Glomerular endothelial cell (primary cell): ENCODE measurements around the gene DBNDD1. TPM values are rescaled to one million over a fixed set of nuclear protein-coding genes. Genes with fewer than 3 reads are reported as not detected.

ENCODE experiments used
- DNase-seq: peaks from one replicate; pipeline ENCODE4 v3.0.0-alpha.2; 2011; ENCODE audit warnings: low read depth, low spot score; ENCODE audit errors: extremely low read depth
- total RNA-seq: library from RNA; depleted of rRNA; stranded (reverse); fragments of >200 nt; gene quantifications from 2 replicates; pipeline ENCODE4 v1.2.3, GENCODE V29; 2015

The DBNDD1 gene
- total RNA-seq, 1 donor from 2014 or later = 19.0 TPM

DNA sequence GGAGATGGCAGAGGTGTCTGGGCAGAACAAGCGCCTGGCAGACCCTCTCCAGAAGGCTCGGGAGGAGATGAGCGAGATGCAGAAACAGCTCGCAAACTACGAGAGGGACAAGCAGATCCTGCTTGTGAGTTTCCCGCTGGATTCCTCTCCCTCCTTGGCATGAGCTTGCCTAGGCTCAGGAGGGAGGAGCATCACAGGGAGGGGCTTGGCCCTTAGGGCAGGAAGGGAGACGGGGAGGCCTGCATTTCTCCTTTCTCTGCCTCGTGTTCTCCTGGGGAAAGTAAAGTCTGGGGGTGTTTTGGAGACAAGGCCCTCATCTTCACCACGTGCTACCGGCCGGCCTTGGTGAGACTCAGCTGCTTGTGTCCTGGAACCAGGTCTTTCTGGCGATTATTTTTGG lies 18.0 kb upstream of the DBNDD1 start:
- no peak for DNase-seq

DNA sequence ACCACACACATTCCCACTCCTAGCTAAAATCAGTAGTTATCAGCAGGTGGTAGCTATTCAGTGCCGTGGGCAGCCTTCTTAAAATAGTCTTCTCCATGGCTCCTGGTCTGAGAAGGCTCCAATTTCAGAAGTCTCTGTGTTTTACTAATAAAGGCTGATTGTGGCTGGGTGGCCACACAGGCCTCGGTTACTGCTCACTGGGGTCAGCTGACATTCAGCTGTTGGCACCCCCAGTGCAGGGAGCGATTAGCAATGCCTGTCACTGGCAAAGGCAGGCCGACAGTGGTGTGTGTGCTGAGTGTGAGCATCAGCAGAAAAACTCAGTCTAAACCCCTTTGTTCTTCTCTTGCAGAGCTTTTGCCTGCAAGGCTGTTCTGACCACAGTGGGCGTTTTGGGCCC lies 16.6 kb upstream of the DBNDD1 start:
- no peak for DNase-seq

DNA sequence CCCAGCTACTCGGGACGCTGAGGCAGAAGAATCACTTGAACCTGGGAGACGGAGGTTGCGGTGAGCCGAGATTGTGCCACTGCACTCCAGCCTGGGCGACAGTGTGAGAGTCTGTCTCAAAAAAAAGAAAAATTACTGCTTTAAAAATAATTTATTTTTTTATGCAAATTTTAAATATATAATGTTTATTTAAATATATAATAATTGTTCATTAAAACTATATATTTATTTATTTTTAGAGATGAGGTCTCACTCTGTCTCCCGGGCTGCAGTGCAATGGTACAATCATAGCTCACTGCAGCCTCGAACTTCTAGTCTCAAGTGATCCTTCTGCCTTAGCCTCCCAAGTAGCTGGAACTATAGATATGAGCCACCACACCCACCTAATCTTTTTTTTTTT lies 15.2 kb upstream of the DBNDD1 start:
- no peak for DNase-seq

DNA sequence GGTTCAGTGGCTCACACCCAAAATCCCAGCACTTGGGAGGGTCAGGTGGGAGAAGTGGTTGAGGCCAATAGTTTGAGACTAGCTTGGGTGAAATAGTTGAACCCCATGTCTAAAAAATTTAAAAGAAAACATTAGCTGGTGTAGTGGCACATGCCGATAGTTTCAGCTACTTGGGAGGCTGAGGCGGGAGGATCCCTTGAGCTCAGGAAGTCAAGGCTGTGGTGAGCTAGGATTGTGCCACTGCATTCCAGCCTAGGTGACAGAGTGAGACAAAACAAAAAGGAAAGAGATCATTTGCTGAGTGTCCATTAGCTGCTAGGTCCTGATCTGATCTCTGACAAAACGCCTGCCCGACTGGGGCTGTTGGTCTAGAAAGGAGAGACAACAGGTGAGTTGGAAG lies 14.1 kb upstream of the DBNDD1 start:
- DNase-seq = no peak

DNA sequence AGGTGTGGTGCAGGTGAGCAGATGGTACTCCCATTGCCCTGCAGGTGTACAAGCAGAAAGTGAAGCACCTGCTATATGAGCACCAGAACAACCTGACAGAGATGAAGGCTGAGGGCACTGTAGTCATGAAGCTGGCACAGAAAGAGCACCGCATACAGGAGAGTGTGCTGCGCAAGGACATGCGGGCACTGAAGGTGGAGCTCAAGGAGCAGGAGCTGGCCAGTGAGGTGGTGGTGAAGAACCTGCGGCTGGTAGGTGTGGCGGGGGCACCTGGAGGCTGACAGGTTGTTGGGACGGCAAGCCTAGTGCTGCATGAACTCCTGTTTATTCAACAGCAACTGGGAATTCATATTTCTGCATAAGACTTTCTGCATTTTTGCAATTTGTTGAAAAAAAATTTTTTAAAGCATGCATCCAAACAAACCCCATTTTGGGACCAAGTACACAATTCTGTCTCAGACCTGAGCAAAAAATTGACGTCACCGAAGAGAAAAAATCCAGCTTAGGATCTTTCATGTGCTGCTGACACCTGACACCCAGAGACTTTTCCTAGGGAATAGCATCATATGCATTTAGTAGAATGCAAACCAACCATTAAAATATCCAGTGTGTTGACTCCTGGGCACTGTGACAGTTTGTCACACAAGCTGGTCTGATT lies 13.5 kb upstream of the DBNDD1 start:
- no peak for DNase-seq

DNA sequence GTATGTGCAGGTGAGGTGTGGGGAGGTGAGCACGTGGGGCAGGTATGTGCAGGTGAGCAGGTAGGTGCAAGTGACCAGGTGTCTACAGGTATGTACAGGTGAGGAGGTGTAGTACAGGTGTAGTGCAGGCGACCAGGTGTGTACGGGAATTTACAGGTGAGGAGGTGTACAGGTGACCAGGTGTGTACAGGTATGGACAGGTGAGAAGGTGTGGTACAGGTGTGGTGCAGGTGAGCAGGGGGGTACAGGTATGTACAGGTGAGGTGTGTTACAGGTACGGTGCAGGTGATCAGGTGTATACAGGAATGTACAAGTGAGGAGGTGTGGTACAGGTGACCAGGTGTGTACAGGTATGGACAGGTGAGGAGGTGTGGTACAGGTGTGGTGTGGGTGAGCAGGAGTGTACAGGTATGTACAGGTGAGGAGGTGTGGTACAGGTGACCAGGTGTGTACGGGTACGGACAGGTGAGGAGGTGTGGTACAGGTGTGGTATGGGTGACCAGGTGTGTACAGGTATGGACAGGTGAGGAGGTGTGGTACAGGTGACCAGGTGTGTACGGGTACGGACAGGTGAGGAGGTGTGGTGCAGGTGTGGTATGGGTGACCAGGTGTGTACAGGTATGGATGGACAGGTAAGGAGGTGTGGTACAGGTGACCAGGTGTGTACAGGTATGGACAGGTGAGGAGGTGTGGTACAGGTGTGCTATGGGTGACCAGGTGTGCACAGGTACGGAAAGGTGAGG lies 12.8 kb upstream of the DBNDD1 start:
- no peak for DNase-seq

DNA sequence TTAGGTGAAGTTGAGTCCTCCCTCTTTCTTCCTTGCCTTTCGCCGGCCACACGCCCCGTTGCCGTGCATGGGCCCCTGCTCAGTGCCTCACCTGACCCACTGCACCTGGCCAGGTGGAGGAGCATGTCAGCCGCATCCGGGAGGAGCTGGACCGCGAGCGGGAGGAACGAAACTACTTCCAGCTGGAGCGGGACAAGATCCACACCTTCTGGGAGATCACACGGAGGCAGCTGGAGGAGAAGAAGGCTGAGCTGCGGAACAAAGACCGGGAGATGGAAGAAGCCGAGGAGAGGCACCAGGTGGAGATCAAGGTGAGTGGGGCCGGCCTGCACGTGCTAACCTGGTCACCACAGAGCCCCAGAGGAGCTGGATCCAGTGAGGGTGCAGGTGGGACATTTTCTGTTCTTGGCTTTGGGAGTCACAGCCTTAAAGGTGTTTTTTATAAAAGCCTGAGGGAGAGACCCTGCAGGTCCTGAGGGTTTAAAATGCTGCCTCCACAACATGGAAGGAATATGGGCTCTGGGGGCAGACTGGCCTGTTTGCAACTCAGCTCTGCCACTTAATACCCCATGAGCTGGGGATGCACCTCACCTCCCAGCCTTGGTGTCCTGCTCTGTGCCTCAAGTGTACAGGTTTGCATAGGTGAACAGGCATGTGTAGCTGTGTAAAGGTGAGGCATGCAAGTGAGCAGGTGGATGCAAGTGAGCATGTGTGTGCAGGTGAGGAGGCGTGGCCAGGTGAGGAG lies 12.1 kb upstream of the DBNDD1 start:
- DNase-seq = no peak

DNA sequence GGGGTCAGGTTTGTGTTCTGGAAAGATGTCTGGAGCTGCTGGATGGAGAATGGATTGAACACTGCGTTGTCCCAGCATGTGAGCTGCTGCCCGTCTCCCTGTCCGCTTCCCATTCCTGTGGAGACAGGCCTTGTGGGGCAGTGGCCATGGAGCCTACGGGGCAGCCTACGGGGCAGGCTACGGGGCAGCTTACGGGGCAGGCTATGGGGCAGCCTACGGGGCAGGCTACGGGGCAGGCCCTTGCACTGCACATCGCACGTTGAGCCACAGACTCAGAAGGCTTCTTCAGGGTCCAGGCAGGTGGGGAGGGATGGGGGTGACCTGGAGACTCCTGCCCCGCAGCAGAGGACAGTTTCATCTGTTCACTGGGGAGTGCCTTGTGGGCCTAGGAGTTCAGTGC lies 9.7 kb upstream of the DBNDD1 start:
- no peak for DNase-seq

DNA sequence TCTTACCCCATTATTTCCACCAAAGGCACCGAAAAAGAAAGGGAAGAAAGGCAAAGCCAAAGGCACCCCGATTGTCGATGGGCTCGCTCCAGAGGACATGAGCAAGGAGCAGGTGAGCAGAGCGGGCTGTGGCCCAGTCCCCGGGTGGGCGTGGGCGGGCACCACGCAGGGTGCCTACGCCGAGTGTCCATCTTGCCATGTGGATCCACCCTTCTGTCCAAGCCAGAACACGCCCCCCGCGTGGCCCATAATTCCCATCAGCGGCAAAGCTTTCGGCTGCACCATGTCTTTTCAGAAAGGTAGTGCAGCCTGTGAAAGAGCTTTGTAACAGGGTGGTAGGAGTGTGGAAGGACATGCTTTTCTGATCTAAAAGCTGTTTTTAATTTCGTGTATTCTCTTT lies 8.4 kb upstream of the DBNDD1 start:
- DNase-seq = no peak

DNA sequence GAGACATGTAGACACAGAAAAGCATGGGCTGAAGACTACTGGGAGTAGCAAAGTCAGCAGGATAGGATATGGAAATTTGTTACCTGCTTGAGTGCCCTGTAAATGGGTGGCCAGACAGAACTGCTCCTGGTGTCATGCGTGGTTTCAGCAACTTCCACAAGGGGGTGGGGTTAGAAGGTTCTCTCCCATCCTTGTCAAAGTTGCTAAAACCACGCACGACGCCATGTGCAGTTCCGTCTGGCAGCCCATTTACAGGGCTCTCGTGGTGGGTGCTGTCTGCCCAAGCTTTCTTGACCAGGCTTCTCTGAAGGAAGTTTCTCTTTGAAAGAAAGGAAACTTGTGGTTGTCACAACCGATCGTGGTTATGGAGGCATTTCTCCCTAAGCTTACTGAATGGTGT lies 6.9 kb upstream of the DBNDD1 start:
- DNase-seq = no peak

DNA sequence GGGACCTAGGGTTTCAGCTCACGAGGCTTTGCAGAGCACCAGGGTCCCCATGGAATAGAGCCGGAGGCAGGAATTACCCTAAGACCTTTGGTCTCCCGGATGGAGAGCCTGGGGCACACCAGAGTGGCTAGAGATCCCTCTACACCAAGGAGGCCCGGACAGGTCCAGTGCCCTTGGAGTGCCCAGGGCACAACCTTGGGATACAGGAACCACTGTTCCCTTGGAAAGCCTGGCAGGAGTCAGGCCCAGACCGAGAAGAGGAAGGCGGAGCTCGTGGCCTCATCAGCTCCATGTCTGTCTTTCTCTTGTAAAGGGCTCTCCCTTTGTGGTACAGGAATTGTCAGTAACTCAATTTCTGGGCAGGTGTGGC lies 3.8 kb upstream of the DBNDD1 start:
- DNase-seq = no peak

DNA sequence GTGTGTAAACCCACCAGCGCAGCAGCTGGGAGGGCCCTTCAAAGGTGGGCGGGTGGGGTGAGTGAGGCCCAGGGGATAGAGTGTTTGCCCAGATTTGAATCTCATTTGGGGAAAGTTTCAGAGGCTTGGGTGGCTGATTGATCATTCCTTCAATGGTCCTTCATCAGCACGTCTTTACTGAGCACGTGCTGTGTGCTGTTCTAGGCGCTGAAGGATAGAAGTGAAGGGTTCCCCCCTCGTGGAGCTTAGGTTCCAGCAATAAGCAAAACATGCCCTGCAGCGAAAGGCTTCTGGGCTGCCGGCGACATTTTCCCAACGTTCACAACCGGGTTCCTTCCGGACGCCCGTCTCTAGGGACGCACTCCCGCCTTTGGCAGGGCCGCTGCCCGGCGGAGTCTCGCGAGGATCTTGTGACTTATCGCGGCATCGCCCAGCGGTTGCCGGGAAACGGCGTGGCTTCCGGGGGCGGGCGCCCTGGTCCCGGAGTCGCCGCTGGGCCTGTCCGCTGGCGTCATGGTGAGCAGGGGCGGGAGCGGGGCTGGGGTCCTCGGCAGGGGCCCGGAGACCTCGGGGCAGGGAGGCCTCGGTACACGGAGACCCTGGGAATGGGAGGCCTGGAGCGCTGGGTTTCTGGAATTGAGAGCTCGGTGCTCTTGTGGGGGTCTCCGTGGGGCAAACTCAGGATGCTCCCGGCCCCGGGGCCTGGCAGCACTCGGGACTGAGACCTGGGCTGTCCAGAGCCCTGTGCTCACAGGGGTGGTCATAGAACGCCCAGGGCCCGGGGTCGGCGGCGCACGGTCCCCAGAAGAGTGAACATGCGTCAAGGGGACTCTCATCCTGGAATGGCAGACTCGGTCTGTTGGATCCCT lies 3.2 kb upstream of the DBNDD1 start:
- peak; percentile 27 for DNase-seq

DNA sequence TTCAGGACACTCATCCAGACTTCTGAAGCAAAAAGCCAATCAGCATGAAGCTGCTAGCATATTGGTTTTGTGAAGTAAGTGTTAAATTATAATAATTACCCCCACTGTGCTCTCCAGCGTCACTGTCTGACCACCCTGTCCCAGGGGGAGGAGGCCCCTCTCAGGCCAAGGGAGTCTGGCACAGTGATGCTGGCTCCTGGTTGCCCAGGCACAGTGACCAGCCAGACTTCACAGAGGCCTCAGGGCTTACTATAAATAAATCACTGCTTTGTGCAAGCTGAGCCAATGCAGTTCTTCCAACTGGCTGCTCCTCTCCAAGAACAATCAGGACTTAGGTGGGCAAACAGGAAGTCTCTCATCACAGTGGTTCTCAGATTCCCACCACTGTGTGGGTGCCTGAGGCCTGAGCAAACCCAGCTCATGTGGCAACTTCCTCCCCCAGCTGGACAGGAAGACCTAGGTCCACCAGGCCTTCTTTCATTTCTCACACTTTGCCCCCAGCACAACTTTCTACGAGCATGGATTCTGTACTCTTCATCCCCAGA lies 1.7 kb upstream of the DBNDD1 start:
- DNase-seq = no peak

DNA sequence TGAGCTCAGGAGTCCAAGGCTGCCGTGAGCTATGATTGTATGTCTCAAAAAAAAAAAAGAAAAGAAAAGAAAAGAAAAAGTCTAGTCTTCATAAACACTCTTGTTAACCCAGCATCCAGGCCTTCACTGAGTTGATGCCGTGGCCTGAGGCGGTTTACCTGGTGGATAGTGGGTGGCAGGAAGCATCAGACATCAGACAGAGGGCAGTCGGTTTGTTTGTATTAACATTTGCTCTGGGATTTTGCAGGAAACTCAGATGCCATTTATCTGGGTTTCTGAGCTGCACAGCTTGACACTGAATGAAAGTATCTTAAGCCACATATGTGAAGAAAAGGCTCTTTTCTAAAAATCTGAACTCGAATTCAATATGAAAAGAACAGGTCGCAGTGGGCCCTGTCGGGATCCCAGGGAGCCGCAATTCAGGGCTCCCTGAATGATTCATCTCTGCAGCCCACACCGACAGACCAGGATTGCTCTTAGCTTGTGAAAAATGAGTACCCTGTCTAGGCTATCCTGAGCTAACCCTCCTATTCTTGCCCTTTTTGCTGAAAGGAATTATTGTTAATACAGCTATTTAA lies 1.1 kb upstream of the DBNDD1 start:
- DNase-seq = no peak

DNA sequence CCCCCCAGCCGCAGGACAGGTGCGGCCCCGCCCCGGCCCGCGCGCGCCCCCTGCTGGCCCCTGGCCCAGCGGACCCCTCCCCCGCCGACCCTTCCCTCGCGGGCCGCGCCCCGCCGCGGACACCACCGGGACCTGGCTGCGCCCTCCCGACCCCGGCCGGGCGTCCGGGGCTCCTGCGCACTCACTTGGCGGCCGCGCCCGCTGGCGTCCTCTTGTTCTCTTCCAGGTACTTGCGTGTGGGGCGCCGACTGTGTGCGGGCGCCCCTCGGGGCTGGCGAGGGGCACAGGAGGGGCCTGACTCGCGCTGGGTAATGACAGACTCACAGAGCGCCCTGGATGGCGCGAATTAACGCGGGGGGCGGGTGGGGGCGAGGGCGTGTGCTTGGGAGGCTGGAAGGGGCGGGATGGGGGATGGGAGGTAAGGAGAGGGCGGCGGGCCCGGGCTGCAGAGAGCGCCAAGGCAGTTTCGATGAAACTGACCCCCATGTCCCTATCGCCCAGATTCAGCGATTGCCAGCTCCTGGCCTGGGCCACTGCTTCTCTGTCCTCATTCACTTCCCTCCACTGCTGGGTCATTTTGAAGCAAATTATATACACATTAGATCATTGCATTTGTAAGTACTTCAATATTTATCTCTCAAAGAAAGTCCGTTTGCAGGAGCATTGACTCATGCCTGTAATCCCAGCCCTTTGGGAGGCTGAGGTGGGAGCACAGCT lies 445 bp upstream of the DBNDD1 start:
- no peak for DNase-seq

DNA sequence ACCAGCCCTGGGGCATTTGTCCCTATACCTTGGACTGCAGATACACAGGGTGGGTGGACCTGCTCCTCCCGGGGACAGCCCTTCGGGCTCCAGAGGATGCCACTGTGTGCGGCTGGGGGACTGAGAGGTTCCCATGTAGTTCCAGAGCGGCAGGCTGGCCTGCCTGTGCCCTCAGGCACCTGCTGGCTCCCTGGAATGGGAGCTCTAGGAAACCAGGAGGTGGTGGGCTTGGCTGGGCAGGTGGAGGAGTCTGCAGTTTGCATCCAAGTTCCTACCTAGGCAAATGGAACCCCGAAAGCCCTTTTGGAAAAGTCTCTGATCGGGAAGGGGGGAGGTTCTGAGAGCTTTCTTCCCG lies 982 bp downstream of the DBNDD1 start:
- no peak for DNase-seq

DNA sequence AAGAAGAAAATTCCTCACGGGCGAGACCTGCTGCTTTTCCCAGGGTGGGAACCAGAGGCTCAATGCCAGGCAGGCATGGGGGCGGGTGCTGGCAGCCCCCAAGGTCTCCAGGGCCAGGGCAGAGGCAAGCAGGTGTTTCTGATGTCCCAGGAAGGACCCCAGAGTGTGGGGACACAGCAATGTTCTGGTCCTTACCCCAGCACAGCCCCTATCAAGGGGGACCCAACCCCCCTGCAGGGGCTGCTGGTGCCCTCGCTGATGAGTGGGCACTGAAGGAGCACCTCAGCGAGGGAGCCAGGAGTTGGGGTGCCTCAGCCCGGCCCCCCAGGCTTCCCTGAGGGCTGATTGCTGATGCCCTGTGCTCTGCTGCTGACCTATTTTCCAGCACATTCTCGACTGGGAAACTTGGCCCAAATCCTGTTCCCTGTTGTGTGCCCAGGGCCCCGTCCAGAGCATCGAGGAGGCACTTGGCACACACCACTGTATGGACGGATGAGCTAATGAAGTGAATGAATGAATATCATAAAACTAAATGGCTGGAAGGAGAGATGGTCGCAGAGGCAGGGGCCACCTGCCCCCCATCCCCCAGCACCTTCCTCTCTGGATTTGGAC lies 2.8 kb downstream of the DBNDD1 start:
- no peak for DNase-seq

DNA sequence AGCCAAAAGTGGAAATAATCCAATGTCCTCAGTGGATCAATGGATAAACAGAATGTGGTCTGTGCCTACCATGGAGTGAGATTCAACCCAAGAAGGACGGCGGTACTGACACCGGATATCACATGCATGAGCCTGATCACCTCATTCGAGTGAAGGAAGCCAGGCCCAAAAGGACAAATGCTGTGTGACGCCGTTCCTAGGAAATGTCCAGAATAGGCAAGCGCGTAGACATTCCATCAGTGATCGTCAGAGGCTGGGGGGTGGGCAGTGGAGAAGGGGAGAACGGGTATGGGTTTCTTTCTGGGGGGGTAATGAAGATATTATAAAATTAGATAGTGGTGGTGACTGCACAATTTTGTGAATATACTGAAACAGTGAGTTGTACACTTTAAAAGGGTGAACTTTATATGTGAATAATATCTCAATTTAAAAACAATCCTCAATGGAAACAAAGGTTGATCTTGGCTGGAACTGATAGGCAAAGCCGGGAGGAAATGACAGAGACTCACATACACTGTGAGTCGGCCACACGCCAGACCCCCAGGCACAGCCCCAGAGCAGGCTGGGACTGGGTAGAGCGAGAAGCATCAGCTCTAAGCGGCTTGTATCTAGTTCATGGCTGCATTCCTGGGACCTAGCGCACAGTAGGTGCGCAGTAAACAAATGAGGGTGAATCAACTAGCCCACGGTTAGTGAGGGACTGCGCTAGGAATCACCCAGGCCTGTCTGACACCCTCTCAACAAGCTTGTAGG lies 3.5 kb downstream of the DBNDD1 start:
- no peak for DNase-seq
